Stromal cell of bone marrow (primary cell): ENCODE data around the gene KRT82.
A peak's percentile ranks its signal among the peaks of the same experiment; 100 is the strongest.

Experiments used
- DNase-seq: peaks from one replicate; pipeline ENCODE4 v3.0.0-alpha.2; 2012; ENCODE audit warnings: low read depth

Gene KRT82

DNA sequence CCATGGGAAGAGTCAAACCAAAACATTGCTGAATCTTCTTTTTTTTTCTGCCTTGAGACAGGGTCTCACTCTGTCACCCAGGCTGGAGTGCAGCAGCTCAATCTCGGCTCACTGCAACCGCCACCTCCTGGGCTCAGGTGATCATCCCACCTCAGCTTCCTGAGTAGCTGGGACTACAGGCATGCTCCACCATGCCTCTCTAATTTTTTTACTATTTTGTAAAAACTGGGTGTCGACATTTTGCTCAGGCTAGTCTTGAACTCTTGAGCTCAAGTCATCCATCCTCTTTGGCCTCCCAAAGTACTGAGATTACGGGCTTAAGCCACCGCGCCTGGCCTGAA is 29.5 kb upstream of the KRT82 start:
- DNase-seq, result no peak

DNA sequence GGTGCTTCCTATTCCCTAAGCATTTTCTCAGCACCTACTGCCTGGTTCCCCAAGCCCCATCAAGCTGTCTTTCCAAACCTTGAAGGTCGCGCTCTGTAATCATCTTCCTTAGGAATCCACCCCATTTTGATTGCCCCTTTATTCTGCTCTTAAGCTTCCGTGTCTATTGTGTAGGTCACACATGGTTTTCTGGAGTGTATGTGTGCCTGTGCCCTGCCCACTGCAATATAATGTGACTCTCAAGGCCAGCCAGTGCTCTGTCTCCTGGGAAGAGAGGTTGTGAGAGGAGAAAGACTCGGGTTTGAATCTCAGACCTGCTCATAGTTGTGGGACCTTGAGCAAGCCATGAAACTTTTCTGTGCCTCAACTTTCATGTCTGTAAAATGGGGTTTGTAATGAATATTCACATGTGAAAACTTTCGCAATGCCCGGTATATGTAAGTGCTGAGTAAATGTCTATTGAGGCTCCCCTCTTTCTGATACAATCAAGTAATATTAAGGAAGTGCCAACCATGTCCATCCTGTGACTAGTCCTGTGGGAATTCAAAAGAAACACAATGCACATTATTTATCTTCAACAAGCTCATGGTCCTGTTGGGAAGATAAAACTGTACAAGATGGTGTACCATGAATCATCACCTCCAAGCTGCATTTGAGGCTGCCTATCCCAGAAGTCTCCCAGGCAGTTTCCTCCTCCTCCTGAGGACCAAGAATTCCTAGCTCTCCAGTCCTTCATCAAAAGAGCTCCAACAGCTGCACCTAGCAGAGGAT is 28.8 kb upstream of the KRT82 start:
- no peak for DNase-seq

DNA sequence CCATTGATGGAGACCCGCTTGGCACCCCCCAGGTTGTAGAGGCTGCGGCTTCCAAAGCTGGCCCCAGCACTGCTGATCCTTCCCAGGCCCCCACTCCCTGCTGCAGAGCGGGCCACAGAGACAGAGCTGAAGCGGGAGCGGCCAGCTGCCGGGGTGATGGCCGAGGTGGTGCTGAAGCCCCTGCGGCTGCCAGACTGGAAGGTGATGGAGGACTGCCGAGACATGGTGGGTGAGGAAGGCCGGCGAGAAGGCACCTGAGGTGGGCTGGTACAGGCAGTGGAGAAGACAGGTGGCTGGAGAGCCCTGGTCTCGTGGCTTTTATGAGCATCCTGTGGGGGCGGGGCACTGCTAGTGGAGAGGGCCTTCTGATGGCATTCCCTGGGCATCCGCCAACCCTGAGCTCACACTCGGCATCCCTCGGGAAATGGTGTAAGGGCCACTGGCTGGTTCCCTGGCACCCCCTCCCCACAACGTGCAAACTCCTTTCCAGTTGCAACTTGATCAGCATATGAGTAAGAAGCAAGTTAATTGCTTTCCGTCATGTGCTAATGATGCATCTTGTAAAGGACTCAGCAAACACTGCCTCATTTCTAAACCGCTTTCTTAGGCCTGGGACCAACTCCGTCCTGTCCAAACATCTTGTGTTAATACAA is 28.1 kb upstream of the KRT82 start, which contains the start of gene KRT75:
TSS of gene KRT75 (minus strand) at position 291 of the 653 bp plus-strand sequence. CDS start at position 224, 67 bp downstream.
- DNase-seq, result no peak

DNA sequence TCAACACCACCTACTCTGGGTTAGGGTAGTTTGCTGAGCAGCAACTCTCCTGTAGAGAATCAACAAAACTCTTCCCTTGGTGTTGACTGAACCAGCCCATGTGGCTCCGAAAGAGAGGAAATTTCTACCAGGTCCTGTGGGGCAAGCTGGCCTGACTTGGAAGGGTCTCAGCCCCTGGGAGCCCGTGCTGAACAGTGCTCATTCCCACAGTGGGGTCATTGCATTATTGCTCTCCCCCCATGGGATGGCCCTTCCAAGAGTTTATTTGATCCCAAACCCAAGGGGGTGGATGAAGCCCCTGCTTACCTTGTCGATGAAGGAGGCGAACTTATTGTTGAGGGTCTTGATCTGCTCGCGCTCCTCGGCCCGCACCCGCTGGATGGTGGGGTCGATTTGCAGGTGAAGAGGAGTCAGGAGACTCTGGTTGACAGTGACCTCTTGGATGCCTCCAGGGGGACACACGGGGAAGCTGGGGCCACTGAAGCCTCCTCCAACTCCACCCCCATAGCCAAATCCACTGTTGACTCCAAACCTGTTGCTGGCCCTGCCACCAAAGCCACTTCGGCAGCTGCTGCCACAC is 27.5 kb upstream of the KRT82 start:
- DNase-seq, result no peak

DNA sequence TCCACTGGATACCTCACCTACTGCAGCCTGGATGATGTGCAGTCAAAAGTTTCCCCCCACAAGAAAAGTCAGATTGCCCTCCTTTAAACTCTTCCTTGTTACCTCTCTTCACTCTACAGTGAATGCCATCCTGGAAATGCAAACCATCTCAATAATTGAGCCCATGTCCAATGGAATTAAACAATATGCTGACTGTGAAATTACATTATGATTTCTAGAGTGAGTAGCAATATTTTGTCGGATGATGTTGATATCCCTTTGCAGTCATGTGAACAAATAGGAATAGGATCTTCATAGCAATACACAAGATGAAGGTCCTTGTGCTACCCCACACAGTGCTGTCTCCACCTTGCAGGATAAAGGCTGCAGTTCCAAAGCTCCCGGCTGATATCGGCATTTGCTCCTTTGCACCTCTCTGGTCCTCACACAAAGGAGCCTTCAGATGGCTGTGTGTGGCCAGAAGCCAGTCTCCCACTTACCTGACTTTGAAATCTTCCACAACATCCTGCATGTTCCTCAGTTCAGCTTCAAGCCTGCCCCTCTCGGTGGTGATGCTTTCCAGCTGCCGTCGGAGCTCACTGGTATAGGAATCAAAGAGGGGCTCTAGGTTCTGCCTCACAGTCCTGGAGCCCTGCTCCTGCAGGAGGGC is 26.5 kb upstream of the KRT82 start:
- no peak for DNase-seq

DNA sequence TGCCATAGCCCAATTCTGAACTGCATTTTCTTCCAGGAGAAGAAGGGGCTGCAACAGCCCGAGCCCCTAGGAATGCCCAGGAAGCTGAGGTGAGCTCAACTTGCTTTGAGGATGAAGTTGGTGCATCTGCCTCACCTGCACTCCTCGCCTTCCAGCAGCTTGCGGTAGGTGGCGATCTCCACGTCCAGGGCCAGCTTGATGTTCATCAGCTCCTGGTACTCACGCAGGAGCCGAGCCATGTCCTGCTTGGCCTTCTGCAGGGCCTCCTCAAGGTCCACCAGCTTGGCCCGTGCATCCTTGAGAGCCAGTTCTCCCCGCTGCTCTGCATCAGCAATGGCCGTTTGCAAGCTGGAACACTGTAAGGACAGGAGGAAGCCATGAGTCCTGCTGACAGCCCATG is 22.0 kb upstream of the KRT82 start:
- no peak for DNase-seq

DNA sequence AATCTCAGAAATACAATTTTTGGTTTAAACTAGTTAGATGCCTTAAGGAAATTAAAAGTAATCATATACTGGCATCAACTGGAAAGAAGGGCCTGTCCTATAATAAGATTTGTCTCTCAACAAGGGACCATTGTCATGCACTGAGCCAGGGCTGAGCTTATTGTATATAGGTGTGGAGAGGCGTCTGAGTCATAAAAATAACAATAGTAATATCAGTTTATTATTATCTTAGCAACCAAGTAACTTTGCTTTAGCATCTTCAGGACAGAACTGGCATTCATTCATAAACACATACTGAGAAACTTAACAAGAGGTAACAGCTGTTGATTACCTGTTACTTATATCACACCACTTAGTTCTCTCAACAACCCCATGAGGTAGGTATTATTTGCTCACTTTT is 20.9 kb upstream of the KRT82 start:
- DNase-seq, result no peak

DNA sequence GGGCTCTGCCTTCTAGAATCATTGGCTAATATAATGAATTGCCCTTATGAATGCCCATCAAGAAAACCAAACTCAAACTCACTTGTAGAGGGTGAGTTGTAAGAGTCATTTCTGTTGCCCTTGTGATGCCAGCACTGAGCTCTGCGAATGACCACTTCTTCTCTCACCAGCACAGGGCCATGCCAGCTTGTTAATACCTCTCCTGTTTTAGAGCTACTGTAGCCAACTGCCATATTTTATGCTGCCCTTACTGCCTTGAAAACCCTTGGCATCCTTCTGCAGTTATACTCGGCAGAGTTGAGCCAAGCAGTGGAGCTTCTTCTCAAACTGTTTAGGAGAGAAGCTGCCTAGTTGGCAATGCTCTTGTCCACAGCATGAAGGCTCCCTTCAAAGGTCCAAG is 19.9 kb upstream of the KRT82 start:
- DNase-seq, result no peak

DNA sequence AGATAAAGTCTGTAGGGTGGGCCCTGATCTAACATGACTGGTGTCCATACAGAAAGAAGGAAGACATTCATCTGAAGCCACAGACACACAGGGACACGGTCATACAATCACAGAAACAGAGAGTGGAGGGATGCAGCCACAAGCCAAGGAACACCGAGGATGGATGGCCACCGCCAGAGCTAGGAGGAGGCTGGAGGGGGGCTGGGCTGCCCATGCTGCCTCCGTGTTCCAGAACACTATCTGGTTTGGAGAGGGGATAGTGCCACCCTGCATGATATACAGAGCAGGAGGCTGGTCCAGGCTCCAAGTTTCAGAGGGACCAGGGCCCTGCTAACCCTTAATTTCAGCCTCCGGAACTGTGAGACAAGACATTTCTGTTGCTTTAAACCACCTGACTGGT is 19.3 kb upstream of the KRT82 start:
- no peak for DNase-seq

DNA sequence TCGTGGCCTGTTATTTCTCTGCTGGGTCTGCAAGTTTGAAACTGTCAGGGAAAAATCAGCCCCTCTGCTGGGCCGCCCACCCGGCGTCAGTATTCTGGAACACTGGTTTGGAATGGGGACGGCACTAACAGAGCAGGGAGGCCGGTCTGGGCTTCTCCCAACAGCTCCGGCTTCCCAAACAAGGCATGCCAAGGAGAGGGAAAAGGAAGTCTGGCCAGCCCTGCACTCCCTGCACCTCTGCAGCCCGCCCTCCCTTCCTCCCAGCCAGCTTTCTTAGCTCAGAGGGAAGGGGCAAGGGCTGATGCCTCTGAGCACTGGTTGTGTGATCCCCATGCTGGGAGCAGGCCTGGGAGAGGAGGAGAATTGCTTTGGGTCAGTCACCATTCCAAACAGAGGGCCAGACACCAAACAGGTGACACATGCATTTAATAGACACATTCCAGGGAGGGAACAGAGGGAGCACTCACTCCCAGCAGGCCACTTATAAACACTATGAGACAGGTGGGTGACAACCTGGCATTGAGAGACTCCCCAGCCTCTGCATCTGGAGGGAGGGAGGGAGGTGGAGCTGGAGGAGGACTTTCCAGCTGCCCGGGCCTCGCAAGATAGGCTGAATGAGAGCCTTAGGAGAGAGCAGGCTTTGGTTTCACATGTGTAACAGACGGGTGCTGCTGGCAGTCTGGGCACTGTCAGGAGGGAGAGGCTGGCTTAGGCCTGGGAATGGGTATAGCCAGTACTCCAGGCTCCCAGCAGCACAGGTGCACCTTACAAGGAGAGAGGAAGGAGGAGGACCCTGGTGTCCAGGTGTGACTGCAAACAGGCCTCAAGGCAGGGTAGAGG is 17.7 kb upstream of the KRT82 start:
- DNase-seq, result no peak

DNA sequence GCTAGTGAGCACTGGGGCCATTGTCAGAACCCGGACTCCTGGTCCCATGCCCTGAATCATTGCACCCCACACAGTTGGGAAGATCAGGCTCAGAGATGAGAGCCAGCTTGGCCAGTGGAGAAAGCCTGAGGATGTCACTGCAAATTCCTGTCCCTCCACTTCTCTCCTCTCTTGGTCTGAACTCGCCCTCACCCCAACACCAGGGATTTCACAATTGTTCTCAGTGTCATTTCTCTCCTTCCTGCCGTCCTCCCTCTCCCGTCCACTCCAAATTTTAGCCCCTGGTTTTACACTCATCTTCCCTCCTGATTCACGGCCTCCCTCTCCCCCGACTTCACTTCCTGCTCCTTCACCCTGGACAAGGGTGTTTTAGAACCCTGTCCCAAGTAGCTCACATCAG is 16.9 kb upstream of the KRT82 start:
- no peak for DNase-seq

DNA sequence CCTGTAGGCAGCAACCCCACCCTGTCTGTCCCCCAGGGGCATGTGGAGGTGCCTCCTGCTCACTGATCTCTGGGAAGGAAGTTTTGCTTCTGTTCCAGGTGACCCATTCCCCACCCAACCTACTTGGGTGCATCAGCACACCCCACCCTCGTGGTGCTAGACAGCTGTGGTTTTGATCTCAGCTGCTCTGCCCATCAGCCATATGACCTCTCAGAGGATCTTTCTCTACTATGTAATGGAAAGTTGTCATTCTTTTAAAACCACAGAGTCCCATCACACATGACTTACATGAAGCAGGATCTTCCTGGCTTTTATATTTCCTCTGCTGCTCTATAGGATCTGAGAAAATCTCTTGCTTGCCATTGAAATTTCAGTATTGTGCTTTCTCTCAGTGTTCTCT is 13.5 kb upstream of the KRT82 start:
- no peak for DNase-seq

DNA sequence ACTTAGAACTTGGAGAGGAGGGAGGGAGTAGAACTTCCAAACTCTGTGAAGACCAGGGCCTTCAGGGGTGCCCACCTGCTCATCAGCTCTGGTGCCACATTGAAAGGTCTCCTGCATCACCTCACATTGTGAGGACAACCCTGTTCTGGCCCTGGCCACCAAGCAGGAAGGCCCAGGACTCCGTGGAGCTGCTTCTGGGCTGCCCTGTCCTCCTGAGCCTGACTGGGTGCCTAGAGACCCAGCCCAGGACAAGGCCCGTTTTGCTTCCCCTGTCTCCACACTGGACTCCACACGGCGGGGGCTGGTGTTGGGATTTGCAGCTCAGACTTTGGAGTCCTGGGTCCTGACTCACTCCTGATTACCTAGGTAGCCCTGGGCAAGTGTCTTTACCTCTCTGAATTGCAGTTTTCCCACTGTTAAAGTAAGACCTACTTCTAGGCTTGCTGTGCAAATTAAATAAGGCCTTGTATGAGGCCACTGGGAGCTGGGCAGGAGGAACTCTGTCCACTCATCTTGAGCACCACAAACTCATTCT is 12.5 kb upstream of the KRT82 start:
- no peak for DNase-seq

DNA sequence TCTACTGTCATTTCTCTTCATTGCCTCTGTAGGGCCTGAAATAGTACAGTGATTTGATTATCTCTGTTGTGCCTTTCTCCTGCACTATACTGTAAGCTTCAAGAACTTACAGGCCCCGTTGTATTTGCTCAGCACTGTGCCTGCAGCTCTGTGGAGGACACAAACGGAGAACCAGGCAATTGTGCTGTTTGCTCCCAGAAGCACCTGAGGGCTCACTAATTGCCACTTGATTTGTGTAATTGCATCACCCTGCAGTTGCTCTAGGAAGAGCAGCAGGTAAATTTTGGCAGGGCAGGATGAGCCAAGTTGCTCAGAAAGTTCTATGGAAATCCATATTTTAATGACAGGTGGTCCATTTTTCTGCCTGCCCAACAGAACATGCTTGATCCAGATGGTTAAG is 11.6 kb upstream of the KRT82 start:
- DNase-seq, result no peak

DNA sequence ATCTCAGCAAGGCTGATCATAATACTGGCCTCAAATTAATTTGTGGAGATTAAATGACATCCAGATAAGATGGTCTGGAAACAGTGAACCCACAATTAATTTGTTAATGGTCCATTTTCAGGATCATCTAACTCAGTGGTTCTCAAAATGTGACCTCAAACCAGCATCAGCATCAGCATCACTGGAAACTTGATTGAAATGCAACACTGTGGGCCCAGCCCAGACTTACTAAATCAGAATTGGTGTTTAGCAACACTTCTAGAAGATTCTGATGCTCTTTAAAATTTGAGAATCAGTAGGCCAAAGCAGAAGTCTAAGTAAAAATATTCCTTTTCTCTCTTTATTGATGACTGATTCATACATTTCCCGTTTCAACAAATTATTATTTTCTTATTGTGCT is 10.7 kb upstream of the KRT82 start:
- DNase-seq, result no peak

DNA sequence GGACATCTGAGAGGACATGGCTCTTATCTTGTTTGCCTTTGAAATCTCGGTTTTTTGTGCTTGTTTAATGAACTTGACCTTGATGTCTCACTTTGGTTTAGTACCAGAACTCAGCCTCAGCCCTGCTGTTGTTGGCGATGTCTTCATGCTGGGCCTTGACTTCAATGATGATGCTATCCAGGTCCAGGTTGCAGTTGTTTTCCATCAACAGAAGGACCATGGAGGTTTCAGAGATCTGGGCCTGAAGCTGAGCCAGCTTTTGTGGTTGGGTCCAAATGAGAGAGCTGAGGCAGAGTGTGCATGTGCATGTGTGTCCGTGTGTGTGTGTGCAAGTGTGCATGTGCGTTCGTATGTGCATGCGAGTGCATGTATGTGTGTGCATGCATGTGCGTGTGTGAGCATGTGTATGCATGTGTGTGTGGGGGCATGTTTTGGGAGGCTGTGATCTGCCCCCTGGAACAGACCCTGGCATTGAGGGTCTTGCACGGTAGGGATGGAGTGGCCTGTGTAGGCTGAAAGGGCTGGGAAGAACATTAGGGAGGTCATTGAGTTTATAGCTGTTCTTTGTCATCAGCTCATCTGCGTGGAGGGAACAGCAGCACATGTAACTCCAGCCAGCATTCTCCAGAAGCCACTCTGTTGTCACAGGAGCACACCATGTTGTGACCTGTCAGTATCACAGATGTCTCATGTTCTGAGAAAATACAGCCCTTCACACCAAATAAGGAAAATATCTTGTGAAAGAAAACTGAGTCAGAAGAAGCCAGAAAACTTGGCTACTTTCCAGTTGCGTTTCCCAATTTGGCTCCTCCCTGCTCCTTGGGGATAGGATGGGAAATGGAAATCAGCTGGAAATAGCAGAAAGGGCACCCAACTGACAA is 10.0 kb upstream of the KRT82 start:
- peak; percentile 78 for DNase-seq

DNA sequence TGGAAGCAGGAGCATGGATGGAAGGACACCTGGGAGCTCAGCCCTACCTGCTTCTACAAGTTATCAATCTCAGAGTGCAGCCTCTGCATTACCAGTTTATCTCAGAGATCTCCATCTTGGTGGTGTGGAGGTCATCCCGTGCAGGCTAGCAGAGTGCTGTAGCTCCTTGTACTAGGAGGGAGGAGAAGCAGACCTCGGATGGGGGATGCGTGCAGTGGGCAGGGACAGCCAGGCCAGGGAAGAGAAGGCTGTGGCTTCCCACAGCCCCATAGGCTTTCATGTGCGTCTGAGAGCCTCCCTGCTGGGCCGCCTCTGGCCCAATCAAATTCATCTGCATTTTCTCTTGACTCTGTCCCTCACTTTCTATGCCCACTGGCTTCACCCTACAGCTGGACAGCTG is 8.8 kb upstream of the KRT82 start:
- no peak for DNase-seq

DNA sequence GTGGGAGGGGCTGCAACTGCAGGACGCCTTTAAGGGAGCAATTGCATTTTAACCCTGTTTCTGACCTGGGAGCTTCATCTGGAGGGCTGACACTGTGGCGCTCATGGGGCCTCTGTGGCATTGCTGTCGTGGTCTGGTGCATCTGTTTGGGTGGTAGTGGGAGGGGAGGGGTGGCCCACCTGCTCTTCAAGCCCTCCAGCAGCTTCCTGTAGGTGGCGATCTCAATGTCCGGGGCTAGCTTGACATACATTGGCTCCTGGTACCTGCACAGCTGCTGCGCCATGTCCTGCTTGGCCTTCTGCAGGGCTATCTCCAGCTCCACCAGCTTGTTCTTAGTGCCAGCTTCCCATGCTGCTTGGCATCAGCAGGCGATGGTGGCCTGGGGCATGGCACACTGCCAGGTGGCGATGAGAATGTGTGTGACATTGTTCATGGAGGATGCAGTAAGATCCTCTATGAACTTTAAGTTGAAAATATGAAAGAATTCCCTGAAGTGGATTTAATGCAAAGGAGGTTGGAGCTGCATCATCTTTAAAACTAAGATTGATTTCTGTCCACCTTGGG is 7.7 kb upstream of the KRT82 start:
- no peak for DNase-seq

DNA sequence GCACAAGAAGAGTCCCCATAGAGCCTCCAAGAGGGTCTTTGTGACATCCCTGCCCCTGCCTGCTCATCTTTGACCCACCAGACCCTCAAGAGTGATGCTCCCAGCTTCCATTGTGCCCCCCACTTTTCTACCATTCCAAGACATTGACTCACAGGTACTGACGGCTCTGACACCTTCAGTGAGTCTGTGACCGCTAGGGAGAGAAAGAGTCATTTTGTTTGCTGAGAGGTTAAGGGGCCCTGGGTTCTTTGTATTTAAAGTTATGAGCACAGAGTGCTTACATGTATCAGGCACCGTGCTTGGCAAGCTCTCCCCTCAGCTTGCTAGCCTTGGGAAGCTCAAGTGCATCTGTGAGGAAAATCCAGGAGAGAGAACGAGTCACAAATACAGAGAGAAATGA is 7.1 kb upstream of the KRT82 start:
- no peak for DNase-seq

DNA sequence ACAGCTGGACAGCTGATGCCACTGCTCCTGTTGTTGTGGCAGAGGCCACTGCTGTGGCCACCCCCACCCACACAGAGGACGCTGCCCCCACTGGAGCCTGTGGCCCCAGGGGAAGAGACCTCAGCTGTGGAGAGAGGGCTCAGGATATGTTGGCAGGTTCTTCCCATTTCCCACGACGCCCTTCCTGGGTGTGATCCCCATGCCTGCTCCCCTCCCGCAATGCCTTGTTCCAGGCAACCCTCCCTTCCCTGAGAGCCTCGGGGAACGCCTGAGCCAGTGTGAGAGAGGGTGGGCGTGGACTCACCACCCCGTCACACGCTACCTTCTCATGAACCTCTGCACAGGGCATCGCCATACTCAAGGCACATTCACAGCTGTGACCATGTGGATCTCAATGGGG is 5.7 kb upstream of the KRT82 start:
- DNase-seq, result no peak
